GM06990 (cell line): ENCODE data around the gene CDC42BPA.

Source experiments
- DNase-seq: peaks from one replicate; pipeline ENCODE4 v3.0.0-alpha.2; 2011; ENCODE audit not compliant: insufficient read length; ENCODE audit errors: extremely low read depth
- H3K27me3 ChIP-seq: replicated peaks from 2 replicates; pipeline ENCODE4 v1.6.0; 2011; ENCODE audit warnings: low read length; ENCODE audit not compliant: control insufficient read depth, insufficient read depth
- H3K36me3 ChIP-seq: 2 replicates; pipeline ENCODE4 v1.5.1; 2011; ENCODE audit warnings: low read length; ENCODE audit not compliant: control insufficient read depth, insufficient read depth
- H3K4me3 ChIP-seq: replicated peaks from 2 replicates; pipeline ENCODE4 v1.5.1; 2011; ENCODE audit warnings: low read depth, mild to moderate bottlenecking, control low read depth, low read length
- TF ChIP-seq, protein P1 (sequence below): IDR thresholded peaks from 2 replicates; pipeline ENCODE4 v1.5.1; 2011; ENCODE audit warnings: low read length, control low read depth, mild to moderate bottlenecking, inconsistent platforms; ENCODE audit not compliant: insufficient read depth, poor library complexity, severe bottlenecking

The CDC42BPA gene

DNA sequence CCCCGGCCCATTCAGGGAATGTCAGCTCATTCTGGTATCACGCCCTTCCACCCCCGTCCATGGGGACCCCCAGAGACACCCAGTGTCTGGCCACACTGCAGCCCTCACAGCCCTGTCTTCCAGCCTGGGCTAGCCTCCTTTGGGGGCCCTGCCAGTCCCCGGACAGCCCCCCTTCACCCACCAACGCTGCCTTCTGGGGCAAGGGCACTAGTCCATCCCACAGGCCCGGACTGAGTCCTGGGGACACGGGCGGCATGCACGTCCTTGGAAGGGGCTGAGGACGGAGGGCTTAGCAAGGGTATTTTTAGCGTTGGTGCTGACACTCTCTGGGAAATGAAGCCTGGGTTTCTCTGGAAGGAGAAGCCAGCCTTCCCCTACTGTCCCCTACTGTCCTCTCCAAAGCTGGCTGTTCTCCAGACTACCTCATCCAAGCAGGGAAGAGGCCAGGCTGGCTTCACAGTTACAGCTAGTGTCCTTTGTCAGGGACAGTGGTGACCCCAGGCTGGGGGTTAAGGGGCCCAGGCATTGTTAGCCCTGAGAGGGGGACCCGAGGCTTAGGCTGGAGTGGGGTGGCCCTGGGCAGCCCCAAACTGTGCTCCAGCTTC, 338.7 kb downstream of the CDC42BPA start:
- no peak for DNase-seq
- TF ChIP-seq, protein P1, sequence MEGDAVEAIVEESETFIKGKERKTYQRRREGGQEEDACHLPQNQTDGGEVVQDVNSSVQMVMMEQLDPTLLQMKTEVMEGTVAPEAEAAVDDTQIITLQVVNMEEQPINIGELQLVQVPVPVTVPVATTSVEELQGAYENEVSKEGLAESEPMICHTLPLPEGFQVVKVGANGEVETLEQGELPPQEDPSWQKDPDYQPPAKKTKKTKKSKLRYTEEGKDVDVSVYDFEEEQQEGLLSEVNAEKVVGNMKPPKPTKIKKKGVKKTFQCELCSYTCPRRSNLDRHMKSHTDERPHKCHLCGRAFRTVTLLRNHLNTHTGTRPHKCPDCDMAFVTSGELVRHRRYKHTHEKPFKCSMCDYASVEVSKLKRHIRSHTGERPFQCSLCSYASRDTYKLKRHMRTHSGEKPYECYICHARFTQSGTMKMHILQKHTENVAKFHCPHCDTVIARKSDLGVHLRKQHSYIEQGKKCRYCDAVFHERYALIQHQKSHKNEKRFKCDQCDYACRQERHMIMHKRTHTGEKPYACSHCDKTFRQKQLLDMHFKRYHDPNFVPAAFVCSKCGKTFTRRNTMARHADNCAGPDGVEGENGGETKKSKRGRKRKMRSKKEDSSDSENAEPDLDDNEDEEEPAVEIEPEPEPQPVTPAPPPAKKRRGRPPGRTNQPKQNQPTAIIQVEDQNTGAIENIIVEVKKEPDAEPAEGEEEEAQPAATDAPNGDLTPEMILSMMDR = no peak
- no peak overlapping the region for H3K4me3 ChIP-seq
- H3K27me3 ChIP-seq = no peaks in the 10 kb centered on the region
- no peaks in the 10 kb centered on the region; the same call in none of the 2 replicates for H3K36me3 ChIP-seq

DNA sequence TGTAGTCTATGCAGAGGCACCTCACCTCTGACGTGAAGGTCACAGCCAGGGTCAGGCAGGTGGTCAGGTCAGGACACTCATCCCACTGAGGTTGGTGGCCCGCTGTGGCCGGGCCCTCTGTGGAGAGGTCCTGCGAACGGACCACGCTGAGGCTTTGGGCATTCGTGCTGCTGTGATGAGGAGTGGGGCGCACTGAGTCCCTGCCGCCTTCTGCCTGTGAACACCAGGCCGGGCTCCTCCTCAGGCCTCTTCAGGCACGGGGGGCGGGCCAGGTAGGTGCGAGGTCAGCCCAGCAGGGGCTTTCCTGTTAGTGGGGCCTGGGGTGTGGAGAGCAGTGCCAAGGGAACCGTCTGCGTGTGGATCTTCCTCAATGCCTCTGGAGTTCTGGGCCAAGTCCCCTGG, 339.2 kb downstream of the CDC42BPA start:
- Histone ChIP-seq H3K36me3 (no peaks in the 10 kb centered on the region; the same call in none of the 2 replicates), H3K4me3 (no peak overlapping the region), H3K27me3 (no peaks in the 10 kb centered on the region)
- TF ChIP-seq, protein P1 = no peak
- DNase-seq = no peak

DNA sequence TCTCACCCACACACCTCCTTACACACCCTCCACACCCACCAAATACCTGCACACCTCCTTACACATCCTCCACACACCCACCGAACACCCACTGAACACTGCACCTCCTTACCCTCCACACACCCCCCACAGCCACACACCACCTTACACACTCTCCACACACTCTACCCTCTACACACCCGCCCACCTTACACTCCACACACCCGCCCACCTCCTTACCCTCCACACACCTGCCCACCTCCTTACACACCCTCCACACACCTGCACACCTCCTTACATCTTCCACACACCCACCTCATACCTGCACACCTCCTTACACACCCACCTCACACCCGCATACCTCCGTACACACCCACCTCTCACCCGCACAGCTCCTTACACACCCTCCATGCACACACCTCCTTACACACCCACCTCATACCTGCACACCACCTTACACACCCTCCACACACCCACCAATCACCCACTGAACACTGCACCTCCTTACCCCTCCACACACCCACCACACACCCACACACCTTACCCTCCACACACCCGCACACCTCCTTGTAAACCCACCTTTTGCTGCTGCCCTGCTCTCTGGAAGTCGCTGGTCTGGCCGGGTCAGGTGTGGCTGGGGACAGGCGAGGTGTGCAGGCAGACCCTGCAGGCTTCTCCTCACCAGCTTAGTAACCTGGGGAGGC, 339.7 kb downstream of the CDC42BPA start:
- H3K4me3 ChIP-seq = no peak overlapping the region
- no peaks in the 10 kb centered on the region; the same call in none of the 2 replicates for H3K36me3 ChIP-seq
- TF ChIP-seq, protein P1 = no peak
- no peak for DNase-seq
- no peaks in the 10 kb centered on the region for H3K27me3 ChIP-seq

DNA sequence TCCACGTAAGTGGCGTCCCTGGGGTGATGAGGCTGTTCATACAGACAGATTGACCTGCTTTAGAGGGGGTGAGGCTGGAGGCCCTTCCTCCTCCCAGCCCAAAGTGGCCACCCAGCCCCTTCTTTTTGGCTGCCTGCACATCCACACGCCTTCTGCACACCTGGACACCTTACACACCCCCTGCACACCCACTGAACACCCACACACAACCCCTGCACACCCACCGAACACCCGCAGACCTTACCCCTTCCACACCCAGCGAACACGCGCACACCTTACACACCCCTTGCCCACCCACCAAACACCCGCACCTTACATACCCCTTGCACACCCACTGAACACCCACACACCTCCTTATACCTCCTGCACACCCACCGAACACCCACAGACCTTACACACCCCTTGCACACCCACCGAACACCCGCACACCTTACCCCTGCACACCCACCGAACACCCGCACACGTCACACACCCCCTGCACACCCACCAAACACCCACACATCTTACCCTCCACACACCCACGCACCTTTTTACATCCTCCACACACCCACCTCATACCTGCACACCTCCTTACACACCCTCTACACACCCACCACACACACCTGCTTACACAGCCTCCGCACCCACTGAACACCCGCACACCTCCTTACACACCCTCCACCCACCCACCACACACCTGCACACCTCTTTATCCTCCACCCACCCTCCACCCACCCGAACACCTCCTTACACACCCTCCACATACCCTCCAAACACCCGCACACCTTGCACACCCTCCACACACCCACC, 340.5 kb downstream of the CDC42BPA start:
- Histone ChIP-seq H3K4me3 (no peak overlapping the region), H3K27me3 (no peaks in the 10 kb centered on the region), H3K36me3 (no peaks in the 10 kb centered on the region; the same call in 1 of the 2 replicates)
- DNase-seq = no peak
- TF ChIP-seq, protein P1 = no peak

DNA sequence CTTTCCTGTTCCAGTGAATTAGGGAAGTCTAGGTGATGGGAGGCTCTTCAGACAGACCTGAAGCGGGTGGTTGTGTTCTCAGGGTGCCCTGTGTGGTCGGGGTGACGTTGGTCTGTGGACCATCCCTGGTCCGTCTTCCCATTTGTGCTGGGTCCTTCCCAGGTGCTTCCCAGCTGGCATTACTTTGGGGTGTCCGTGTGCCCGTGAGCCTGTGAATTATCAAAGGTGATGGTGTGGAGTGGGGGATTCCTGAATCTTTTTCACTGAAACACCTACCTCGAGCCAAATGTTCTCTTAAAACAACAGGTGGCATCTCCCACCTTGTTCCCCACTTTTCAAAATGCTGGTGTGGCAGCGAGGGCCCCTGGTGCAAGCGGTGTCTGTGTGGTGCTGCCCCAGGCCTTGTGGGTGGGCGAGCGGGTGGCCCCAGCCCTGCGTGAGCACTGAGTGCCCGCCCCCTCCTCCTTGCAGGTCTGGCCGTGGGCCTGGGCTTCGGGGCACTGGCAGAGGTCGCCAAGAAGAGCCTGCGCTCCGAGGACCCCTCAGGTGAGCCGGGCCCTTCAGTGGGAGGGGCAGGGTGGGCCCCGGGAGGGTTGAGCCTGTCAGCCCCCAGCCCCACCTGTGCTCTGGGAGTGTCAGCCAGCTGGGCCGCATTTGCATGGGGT, 341.2 kb downstream of the CDC42BPA start:
- TF ChIP-seq, protein P1 = no peak
- Histone ChIP-seq H3K4me3 (no peak overlapping the region), H3K36me3 (no peaks in the 10 kb centered on the region; the same call in 1 of the 2 replicates), H3K27me3 (no peaks in the 10 kb centered on the region)
- DNase-seq = no peak
